Endometrial microvascular endothelial cells (primary cell): ENCODE results near the gene ATP11A. TPM values are rescaled to one million over a fixed set of nuclear protein-coding genes. Genes with fewer than 3 reads are reported as not detected.
"Not testable (repeated sequence)": the region's sequence is repeated elsewhere in the genome, so short reads cannot be mapped to it uniquely, and the experiment has no call there.

Experiments used
- in situ Hi-C: cut with HindIII; loops from 2 replicates; pipeline ENCODE4 v1.10.0; 2017; ENCODE audit warnings: low sequenced_read_pairs, low pct_unique_long_range_greater_than_20kb; ENCODE audit errors: inconsistent ontology term
- total RNA-seq: library from RNA; depleted of rRNA; stranded (reverse); fragments of >200 nt; gene quantifications from one replicate; pipeline ENCODE4 v1.2.3, GENCODE V29; 2015; ENCODE audit errors: inconsistent ontology term

The ATP11A gene
- total RNA-seq, 1 donor from 2014 or later, result 45.8 TPM

DNA sequence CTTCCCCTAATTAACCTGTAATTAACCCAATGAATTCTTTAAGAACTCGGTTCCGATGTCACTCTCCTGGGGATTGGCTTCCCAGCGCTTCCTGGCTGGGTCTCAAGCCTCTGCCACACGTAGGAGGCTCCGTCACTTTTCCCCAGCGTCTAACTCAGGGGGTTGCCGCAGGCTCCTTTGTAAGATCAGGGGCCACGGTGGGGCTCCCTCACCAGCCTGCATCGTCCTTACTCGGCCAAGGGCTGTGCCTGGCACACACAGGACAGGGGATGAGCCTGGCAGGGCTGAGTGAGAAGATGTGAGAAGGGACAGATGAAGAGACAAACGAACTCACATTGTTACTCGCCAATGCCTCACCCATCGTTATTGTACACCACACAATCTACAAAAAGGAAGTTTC is 20.9 kb upstream of the ATP11A start:
- in situ Hi-C loops, result no loop called here

DNA sequence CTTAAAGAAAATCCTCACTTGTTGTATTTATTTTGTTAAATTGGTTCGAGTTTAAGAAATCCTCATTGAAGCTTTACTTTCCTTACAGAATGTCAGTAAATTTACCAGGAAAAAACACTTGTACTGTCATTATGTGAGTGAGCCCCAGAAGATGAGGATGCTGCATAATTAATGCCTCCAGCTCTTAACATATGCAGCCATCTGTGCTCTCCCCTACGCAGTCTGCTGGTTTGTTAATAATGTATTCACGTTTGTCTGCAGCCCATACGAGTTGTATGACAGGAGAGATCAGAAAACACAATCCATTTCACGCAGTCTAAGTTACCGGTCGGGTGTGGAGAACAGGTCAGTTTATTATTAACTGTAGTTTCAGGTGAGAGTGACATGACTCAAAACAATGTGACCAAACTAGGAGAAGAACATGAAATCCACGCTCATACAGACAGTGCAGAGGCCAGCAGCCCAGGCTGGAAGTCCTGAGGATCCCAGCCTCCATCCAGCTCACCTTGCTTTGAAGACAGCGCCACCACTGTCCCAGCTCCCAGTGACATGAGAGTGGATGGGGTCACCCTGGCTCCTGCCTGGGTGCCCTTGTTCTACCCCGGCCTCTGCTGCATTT is 19.8 kb upstream of the ATP11A start:
- in situ Hi-C loops, result no loop called here

- in situ Hi-C loops, result no loop called here
These were observed 19.0 kb upstream of the ATP11A start for GRCh38 chr13:112670864-112671263.

- in situ Hi-C loops, result no loop called here
These were observed 18.5 kb upstream of the ATP11A start for GRCh38 chr13:112671359-112671758.

GRCh38 chr13:112672651-112673284 is 17.1 kb upstream of the ATP11A start:
- in situ Hi-C loops, result no loop called here

GRCh38 chr13:112674412-112675365 is 15.1 kb upstream of the ATP11A start:
- in situ Hi-C loops, result no loop called here

- in situ Hi-C loops, result no loop called here
These were observed 14.5 kb upstream of the ATP11A start for GRCh38 chr13:112675366-112675756.

DNA sequence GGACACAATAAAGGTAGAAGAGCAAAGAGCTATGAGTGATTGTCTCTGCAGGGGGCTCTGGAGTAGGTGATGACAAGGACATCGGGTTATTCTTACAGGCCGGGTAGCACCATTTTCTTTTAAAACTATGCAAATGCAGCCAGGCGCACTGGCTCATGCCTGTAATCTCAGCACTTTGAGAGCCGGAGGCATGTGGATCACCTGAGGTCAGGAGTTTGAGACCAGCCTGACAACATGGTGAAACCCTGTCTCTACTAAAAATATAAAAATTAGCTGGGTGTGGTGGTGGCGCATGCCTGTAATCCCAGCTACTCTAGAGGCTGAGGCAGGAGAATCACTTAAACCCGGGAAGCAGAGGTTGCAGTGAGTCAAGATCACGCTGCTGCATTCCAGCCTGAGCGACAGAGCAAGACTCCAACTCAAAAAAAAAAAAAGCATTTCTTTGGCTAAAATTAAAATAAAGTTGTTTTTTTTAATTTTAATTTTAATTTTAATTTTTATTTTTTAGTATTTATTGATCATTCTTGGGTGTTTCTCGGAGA is 12.3 kb upstream of the ATP11A start:
- in situ Hi-C loops, result not testable (repeated sequence)

DNA sequence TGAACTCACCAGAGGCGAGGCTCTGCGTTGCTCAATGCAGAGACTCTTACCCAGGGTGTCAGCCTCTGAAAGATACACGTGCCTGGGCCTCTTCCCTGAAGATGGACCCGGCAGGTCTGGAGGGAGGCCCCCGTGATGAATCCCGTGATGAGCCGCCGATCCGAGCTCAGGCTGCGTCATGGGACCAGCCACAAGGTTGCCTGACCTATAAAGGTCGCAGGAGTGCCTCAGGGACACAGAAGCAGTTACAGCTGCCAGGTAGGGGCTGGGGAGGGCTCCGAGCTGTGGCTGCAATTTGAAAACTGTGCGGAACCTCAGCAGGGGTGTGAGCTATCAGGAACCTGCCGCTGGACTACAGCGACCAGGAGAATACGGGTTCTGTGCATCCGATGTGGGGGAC is 10.5 kb upstream of the ATP11A start:
- in situ Hi-C loops, result no loop called here

- in situ Hi-C loops, result no loop called here
These were observed 9.7 kb upstream of the ATP11A start for GRCh38 chr13:112679932-112680677.

DNA sequence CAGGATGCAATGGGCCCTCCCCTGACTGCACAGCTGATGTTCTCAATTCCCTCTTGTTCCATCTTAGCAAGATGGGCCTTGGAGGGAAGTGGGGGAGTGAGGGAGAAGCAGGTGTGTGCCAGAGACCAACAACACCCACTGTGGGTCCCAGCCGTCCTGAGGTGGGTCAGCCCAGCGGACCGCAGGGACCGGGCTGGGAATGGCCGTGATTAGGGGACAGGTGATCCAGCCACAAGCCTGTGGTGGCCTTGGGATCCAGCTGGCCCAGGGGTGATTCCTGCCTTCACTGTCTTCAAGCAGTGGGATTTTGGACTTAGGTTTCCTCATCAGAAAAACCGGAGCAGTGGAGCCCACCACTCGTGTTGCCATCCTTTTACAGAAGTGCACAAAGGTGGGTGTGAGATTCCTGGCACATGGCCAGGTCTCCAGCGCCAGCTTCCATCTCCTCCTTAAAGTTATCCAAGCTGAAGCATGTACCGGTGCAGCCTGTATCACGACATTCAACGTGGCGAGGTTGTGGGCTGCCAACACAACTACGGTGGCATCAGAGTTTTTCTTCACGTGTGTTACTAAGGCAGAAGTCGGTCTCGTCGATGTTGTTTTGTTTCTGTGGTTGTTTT is 9.0 kb upstream of the ATP11A start:
- in situ Hi-C loops, result no loop called here

DNA sequence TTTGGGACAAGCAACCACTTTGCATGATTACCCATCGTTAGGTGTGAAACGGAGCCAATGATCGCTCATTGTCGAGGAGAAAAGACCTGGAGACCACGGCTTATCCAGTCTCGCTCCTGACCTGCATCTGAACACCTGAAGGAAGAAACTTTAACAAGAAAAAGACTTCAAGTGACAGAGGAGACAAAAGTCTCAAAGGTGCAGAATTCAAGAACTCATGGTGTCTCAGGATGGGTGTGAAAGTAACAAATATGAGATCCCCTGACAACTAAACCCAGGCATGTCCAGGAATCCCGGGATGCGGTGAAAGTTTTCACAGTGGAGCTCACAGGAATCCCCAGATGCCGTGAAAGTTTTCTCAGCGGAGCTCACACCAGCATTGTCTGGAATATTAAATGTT is 6.3 kb upstream of the ATP11A start:
- in situ Hi-C loops, result no loop called here

- in situ Hi-C loops, result no loop called here
These were observed 5.6 kb upstream of the ATP11A start for GRCh38 chr13:112684071-112684845.

- in situ Hi-C loops, result not testable (repeated sequence)
These were observed 4.5 kb upstream of the ATP11A start for GRCh38 chr13:112685189-112685805.

DNA sequence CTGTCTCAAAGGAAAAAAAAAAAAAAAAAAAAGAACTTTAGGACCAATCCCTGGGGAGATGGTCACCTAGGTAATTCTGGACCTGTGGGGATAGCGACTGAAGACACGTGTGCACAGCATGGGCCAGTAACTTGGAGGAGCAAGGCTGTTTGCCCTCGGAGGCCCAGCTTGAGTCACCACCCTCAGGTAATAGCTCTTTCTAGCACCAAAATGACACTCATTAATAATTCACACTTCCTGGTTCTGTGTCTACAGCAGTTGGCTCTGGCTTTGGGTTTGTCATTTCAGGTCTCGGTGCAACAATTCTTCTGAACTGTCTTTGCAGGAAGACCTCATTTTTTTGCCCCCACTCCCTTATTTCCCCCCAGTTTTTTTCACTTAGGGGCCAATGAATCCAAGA is 3.9 kb upstream of the ATP11A start:
- in situ Hi-C loops, result no loop called here

DNA sequence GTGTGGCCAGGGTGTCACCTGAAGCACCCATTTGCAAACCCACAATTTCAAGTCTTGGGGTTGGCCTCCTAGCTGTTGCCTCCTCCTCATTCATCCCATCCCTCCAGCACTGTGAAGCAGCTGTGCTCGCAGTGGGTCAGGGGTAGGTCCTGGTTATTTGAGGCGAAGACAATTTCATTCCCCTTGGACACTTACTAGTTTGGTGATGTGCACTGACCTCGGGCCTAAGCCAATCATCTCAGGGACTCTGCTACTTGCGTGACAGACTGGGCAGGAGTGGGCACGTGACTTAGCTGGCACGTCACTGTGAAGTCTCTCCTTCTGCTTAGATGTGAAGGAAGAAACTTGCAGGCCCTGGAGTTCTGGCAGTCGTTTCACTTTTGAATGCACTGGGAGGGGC is 3.5 kb upstream of the ATP11A start:
- in situ Hi-C loops, result no loop called here

DNA sequence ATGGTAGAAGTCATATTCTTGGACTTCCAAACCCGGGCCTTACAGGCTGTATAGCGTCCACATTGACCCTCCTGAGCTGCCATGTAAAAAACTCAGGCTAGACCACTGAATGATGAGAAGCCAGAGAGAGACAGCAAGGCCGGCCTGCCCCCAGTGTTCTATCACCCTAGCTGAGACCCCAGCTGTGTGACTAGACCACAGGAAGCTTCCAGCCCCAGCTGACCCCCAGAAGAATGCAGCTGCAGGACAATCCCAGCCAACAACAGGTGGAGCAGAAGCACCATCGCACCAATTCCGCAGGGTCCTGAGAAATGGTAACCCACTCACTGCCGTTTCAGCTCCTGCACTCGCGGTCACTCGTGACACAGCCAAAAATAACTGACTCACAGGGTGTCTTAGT is 2.9 kb upstream of the ATP11A start:
- in situ Hi-C loops, result no loop called here
